Keratinocyte (primary cell): Measurements from ENCODE around the gene SRSF4. TPM values are rescaled to one million over a fixed set of nuclear protein-coding genes. Genes with fewer than 3 reads are reported as not detected.

Experiments
- DNase-seq: peaks from one replicate; pipeline ENCODE4 v3.0.0-alpha.2; 2011; ENCODE audit warnings: low read depth, missing footprints, low spot score
- FAIRE-seq: peaks from 2 replicates; lab custom pipeline; 2011; peaks lifted over from hg19 to GRCh38; lab: Jason Lieb, UNC
- H2AFZ ChIP-seq: 2 replicates; pipeline ENCODE4 v1.6.0; 2012; ENCODE audit warnings: low read length, control low read depth, inconsistent platforms; ENCODE audit not compliant: control insufficient read depth
- H3K27ac ChIP-seq: 2 replicates; pipeline ENCODE4 v1.5.1; 2011; ENCODE audit warnings: low read length; ENCODE audit not compliant: control insufficient read depth, insufficient read depth
- H3K27me3 ChIP-seq: 3 replicates; pipeline ENCODE4 v1.6.0; 2011; ENCODE audit warnings: low read length; ENCODE audit not compliant: control insufficient read depth, insufficient read depth; ENCODE audit errors: extremely low read depth
- H3K36me3 ChIP-seq, 2 experiments: 2 replicates in 1 of 2; 3 replicates in 1 of 2; pipeline ENCODE4 v1.5.1; 2011; ENCODE audit warnings: low read length in 2 of 2, mild to moderate bottlenecking in 1 of 2; ENCODE audit not compliant: control insufficient read depth in 2 of 2, insufficient read depth in 2 of 2; ENCODE audit errors: extremely low read depth in 1 of 2
- H3K4me1 ChIP-seq: 3 replicates; pipeline ENCODE4 v1.5.1; 2011; ENCODE audit warnings: low read length; ENCODE audit not compliant: control insufficient read depth, insufficient read depth; ENCODE audit errors: extremely low read depth
- H3K4me2 ChIP-seq: 3 replicates; pipeline ENCODE4 v1.6.0; 2011; ENCODE audit warnings: low read depth, low read length; ENCODE audit not compliant: control insufficient read depth, insufficient read depth; ENCODE audit errors: extremely low read depth
- H3K4me3 ChIP-seq, 3 experiments: fragments of 200-600 bp in 1 of 3; sonication (generic) in 1 of 3; 2 replicates in 2 of 3; 3 replicates in 1 of 3; pipeline ENCODE4 v1.5.1; 2011 to 2016; ENCODE audit warnings: low read length in 3 of 3, mild to moderate bottlenecking in 3 of 3, control low read depth in 2 of 3, inconsistent platforms in 1 of 3, low read depth in 1 of 3, mixed read lengths in 1 of 3, mixed run types in 1 of 3, moderate library complexity in 1 of 3; ENCODE audit not compliant: control insufficient read depth in 2 of 3, insufficient read depth in 2 of 3; ENCODE audit errors: extremely low read depth in 1 of 3
- H3K79me2 ChIP-seq: 2 replicates; pipeline ENCODE4 v1.6.0; 2012; ENCODE audit warnings: low read length; ENCODE audit not compliant: control insufficient read depth, insufficient read depth
- H3K9ac ChIP-seq: 3 replicates; pipeline ENCODE4 v1.6.0; 2011; ENCODE audit warnings: low read length; ENCODE audit not compliant: control insufficient read depth, insufficient read depth; ENCODE audit errors: extremely low read depth
- H3K9me1 ChIP-seq: 3 replicates; pipeline ENCODE4 v1.6.0; 2011; ENCODE audit warnings: low read length; ENCODE audit not compliant: control insufficient read depth, insufficient read depth; ENCODE audit errors: extremely low read depth
- H3K9me3 ChIP-seq: 2 replicates; pipeline ENCODE4 v1.5.1; 2012; ENCODE audit warnings: low read depth, low read length; ENCODE audit not compliant: control insufficient read depth
- H4K20me1 ChIP-seq: 3 replicates; pipeline ENCODE4 v1.6.0; 2011; ENCODE audit warnings: low read length; ENCODE audit not compliant: control insufficient read depth, insufficient read depth; ENCODE audit errors: extremely low read depth
- CTCF ChIP-seq, 3 experiments: IDR thresholded peaks in 1 of 3; conservative IDR thresholded peaks in 1 of 3; optimal IDR thresholded peaks in 1 of 3; 2 replicates in 2 of 3; 3 replicates in 1 of 3; pipeline versions ENCODE3 to v1.5.1; 2011; ENCODE audit warnings: low read length in 3 of 3, mild to moderate bottlenecking in 3 of 3, moderate library complexity in 2 of 3, control low read depth in 1 of 3, inconsistent platforms in 1 of 3; ENCODE audit not compliant: insufficient read depth in 2 of 3; ENCODE audit errors: extremely low read depth in 1 of 3
- EZH2 ChIP-seq: IDR thresholded peaks from one replicate; pipeline ENCODE4 v1.6.1; 2012; ENCODE audit warnings: inconsistent platforms, mild to moderate bottlenecking, low read length, moderate library complexity
- dilution Hi-C: fragments of 300-500 bp; cut with MboI; formaldehyde crosslinking; loops from one replicate; pipeline ENCODE4 v1.7.0; 2020; ENCODE audit warnings: low sequenced_read_pairs; ENCODE audit not compliant: extremely low pct_ligation_motif_present
- polyA plus RNA-seq, 5 experiments: library from polyadenylated mRNA; depleted of rRNA in 3 of 5; stranded (reverse) in 3 of 5; stranded (forward) in 1 of 5; unstranded in 1 of 5; fragments of >200 nt; gene quantifications; 1 replicate in 1 of 5; 2 replicates in 3 of 5; 3 replicates in 1 of 5; pipeline versions ENCODE4 v1.2.1 to v1.2.3, GENCODE V29; 2011 to 2012; ENCODE audit warnings: missing spikeins in 2 of 5, low read depth in 1 of 5, low replicate concordance in 1 of 5

SRSF4 gene
- polyA plus RNA-seq, 1 donor (not counting 4 experiments of a cell fraction or from before 2014, with no cell fraction given) = 51.0 TPM

- peak overlapping the region; percentile 42 for H3K4me2 ChIP-seq
- peaks cover 3 to 8% of the 10 kb centered on the region in 2 experiments for H3K36me3 ChIP-seq
- peak overlapping the region; percentile 24 for H3K9ac ChIP-seq
- H3K27ac ChIP-seq = no peak overlapping the region
- H3K79me2 ChIP-seq = no peaks in the 10 kb centered on the region
- H3K9me1 ChIP-seq = no peaks in the 10 kb centered on the region
- DNase-seq (no peak), FAIRE-seq (no peak)
- peak overlapping the region; percentile 22 to 44 (median 35) for H3K4me3 ChIP-seq
- H4K20me1 ChIP-seq = no peaks in the 10 kb centered on the region
- TF ChIP-seq EZH2 = no peak
- TF ChIP-seq CTCF (optimal IDR thresholded peaks at IDR 0.05 in 1 of 3, IDR thresholded peaks at IDR 0.05 in 1 of 3, conservative IDR thresholded peaks at IDR 0.05 in 1 of 3; ENCODE audit: extremely low read depth in 1 of 3, insufficient read depth in 2 of 3, low read length in 3 of 3) = no peak
- dilution Hi-C loops = no loop called here
- H3K27me3 ChIP-seq = peaks cover 38% of the 10 kb centered on the region
- peak overlapping the region; percentile 40 for H2AFZ ChIP-seq
- no peaks in the 10 kb centered on the region for H3K9me3 ChIP-seq
- peaks cover 10% of the 10 kb centered on the region for H3K4me1 ChIP-seq
Observed at GRCh38 chr1:29122682-29123052, 59.0 kb downstream of the SRSF4 start.

- dilution Hi-C loops = no loop called here
- Histone ChIP-seq H4K20me1 (no peaks in the 10 kb centered on the region), H3K9me3 (no peaks in the 10 kb centered on the region), H3K79me2 (no peaks in the 10 kb centered on the region), H3K9me1 (no peaks in the 10 kb centered on the region), H3K9ac (peak overlapping the region; percentile 24), H3K27me3 (peaks cover 38% of the 10 kb centered on the region), H3K4me2 (peak overlapping the region; percentile 42), H3K4me1 (peaks cover 10% of the 10 kb centered on the region), H2AFZ (peak overlapping the region; percentile 40), H3K36me3 (peaks cover 4 to 8% of the 10 kb centered on the region in 2 experiments), H3K27ac (no peak overlapping the region), H3K4me3 (peak overlapping the region; percentile 22 to 44 (median 35))
- no peak for TF ChIP-seq EZH2
- no peak for TF ChIP-seq CTCF (optimal IDR thresholded peaks at IDR 0.05 in 1 of 3, IDR thresholded peaks at IDR 0.05 in 1 of 3, conservative IDR thresholded peaks at IDR 0.05 in 1 of 3; ENCODE audit: extremely low read depth in 1 of 3, insufficient read depth in 2 of 3, low read length in 3 of 3)
- FAIRE-seq (no peak), DNase-seq (no peak)
Observed at GRCh38 chr1:29121936-29122681, 59.6 kb downstream of the SRSF4 start.
